H4 (cell line): ENCODE results near the gene SLC25A13. TPM values are rescaled to one million over a fixed set of nuclear protein-coding genes. Genes with fewer than 3 reads are reported as not detected.

Experiments used
- DNase-seq: peaks from one replicate; pipeline ENCODE4 v3.0.0-alpha.2; 2015; ENCODE audit warnings: low spot score
- total RNA-seq: library from RNA; depleted of rRNA; stranded (reverse); fragments of >200 nt; shearing (Covaris generic); gene quantifications from 2 replicates; pipeline ENCODE4 v1.2.3, GENCODE V29; 2014

Gene SLC25A13
- total RNA-seq, 1 experiment from 2014 or later, result 61.1 TPM

DNA sequence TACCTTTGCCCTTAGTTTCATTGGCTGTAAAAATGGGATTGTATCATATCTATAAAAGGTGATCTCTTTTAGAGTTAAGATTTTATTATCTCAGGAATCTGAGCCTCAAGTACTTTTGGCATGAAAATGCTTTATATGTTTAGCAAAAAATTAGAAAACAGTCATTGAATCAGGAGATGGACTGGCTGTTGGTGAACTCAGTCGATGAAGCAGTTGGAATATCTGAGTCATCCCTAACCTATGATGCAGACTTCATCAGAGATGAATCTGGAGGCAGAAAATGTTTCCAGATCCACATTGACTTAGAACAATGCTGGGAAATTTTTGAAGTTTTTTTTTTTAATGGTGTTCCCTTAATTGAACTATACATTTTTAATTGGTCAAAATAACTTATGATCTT is 228.5 kb downstream of the SLC25A13 start:
- peak; percentile 61 for DNase-seq

DNA sequence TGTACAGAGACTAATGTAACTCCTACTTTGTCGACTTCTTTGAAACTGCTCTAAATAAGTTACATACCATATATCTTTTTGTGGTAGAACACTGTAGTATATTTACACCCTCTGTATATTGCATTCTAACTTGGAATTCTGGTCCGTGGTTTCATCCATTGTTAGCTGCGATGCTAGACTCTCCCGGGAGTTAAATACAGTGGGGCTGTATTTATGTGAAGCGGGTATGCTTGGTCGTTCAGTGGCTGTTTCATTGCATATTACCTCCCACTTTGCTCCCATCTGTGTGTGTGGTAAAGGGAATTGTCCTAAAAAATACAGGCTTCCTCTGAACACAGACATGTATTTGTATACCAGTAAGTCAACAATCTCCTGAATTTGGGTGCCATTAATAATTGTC is 231.1 kb downstream of the SLC25A13 start:
- DNase-seq, result no peak

DNA sequence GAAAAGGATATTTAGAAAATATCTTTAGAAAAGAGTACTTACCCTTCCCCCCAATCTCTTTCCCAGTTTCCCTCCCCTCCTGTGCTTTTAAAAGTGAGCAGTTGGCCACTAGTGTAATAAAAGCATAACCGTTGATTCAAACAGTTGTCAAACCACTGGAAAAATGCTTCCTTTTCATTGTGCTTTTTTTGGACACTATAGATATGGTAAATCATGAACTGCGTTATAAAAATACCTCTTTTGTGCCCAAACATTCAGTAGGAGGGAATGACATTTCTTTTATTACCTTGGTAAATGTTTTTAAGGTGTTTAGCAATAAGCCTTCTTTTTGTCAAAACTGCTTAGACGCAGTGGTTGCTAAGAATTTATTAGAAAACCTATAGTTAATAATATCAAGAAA is 232.4 kb downstream of the SLC25A13 start:
- DNase-seq, result no peak

DNA sequence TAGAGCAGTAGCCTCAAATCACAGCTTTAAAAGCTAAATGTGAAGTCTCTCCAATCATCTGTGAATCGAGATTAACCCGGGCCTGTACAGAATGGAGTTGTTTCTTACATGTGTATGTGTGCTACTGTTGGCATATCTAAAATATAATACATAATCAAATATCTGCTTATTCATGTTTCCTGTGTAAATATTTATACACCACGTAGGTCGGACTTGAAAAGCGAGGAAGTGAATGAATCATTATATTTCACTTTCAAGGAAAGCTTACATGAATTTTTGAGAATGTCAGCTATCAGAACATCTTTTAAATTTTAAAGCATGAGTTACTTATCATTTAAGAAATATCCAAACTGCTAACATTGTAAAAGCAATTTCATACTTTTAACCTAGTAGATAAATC is 233.3 kb downstream of the SLC25A13 start:
- no peak for DNase-seq

DNA sequence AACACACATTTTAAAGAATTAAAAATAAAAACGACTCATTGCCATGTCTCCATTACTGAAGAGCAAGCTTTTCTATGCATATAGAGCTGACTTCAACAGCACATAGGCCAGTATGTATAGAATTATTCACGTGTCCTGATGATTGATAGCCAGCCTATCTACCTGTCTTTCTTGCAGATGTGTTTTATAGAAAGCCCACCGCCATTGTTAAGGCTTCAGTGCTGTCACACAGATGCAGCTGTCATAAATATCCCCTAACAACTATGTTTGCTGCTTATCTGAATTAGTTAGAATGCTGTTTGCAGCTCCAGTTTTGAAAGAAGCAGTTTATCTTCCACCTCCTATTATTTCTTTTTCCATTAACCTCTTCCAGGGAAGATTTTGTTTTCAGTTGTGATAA is 235.9 kb downstream of the SLC25A13 start:
- no peak for DNase-seq

DNA sequence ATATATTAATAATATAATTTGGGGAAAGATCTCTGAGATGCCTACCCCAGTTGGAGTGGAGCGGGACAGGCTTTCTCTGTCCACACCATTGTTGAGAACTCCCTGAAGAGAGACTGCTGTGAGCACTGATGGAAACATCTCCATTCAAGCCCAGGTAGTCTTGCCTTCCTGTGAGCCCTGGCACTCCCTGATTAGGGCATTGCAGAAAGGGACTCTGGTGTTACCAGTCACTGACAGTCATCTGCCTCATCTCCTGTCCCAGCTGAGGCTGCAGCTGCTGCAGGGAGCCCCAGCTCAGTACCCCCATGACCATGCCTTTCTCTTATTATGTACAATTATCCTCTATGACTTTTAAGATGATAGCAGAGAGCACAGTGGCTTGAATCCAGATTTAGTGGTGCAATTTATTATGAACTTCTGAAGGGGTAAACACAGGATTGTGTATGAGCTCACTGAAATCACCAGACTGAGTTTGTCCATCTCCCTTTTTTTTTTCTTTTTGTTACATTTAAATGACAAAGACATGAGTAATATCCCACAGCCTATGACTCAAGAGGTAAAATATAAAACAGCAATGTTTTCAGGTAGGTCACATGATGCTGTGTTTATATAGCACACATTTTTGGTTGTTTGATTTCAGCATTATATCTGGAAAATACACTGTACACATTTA is 236.9 kb downstream of the SLC25A13 start:
- DNase-seq, result peak; percentile 76

DNA sequence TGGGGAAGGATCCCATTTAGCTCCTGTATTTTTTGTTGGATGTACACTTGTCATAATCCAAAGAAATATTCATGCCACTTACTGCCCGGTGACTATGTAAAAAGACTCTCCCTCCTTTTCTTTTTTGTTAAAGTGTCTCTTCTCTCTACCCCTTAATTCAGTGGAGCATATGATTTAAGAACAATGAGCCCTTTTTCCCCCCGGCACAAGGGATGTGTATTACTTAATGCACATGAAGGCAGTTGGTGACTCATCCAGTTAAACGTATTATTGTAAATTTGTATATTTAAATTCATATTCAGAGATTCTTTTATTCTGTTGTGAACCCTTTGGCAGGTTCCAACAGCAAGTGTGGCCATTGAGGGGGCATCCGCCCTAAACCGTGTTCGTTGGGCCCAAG is 241.9 kb downstream of the SLC25A13 start:
- no peak for DNase-seq

DNA sequence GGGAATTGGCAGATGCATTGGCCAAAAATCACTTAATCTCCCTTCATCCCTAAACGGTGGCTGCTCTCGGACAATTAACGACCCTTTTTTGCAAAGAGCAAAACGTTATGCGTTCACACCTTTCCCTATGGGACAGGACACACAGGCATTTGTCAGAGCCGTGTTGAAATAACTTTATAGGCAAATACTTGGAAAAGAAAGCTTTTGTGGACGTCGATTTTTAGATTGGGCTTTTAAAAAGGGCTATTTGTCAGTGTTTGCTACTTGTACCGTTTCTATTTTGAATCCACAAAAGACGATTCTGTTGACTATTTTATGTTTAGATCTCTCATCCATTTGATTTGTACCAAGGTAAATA is 245.6 kb downstream of the SLC25A13 start:
- DNase-seq, result no peak

DNA sequence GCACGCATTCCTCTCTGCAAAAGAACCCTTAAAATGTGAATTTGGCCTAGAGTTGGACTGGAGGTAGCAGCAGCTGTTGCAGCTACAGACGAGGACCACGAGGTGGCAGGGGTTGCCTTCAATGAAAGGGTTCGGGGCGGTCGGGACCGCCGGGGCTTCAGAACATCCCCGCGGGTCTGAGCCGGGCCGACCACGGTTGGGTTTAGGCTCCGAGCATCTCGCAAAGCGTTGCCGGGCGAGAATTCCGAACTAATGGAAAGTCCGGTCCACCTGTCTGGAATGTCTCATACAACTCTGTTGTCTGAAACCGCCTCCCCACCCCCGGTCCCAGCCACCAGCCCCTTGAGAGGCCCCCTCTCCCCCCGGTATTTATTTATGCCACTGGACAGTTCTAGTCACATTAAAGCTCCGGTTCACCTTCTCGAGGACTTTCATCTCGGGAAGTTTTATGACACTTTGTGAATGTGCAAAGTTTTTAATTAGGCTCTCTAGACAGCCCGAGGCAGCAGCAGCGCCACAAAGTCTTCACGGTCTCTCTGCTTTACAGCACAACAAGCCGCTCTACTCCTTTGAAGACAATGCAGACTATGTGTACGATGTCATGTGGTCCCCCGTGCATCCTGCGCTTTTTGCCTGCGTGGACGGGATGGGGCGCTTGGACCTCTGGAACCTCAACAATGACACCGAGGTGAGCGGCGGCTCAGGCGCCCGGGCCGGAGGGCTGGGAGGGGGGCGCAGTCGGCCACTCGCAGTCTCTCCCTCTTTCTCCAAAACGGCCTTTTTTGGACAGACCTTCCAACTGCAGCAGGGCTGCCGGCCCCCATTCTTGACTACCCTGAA is 246.2 kb downstream of the SLC25A13 start:
- DNase-seq, result peak; percentile 74

DNA sequence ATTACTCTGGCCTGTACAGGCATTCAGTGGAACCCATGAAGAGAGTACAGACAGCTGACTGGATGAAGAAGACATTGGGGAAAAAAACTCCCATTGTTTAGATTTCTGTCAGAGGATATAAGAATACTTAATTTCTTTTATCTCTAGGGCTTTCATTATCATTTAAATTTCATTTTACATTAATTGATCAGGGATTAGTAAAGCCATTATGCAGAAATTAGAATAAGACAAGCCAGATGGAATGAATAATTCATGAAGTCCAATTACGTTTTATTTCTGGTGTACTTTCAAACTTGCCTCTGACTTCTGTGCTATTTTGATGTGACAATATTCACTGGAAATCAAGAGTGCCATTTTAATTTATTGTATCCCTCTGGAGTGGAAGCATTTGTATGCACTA is 247.0 kb downstream of the SLC25A13 start:
- DNase-seq, result no peak
